ENCODE data around the gene ADH1B.
"Not testable (repeated sequence)": the region's sequence is repeated elsewhere in the genome, so short reads cannot be mapped to it uniquely, and the experiment has no call there.

The ADH1B gene

GRCh38 chr4:99323756-99324155 lies 2.6 kb upstream of the ADH1B start:
- DNase-seq: no peak

DNA sequence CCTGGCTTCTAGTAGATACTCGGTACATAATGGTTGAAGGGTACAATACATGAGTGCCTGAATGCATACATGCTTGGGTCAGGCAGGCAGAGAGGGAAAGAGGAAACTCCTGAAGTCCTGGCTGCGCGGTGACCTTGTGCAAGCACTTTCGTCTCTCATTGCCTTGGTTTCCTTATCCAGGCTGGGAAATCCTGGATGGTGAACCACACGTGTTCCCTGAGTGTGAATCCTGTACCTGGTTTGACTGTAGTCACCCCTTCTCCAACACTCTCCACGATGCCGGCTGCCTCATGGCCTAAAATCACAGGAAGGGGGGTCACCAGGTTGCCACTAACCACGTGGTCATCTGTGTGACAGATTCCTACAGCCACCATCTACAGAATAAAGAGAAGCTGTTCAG lies 3.4 kb downstream of the ADH1B start:
- DNase-seq: not testable (repeated sequence)

- no peak for DNase-seq
Measured at GRCh38 chr4:99317354-99317753, 3.8 kb downstream of the ADH1B start.

DNA sequence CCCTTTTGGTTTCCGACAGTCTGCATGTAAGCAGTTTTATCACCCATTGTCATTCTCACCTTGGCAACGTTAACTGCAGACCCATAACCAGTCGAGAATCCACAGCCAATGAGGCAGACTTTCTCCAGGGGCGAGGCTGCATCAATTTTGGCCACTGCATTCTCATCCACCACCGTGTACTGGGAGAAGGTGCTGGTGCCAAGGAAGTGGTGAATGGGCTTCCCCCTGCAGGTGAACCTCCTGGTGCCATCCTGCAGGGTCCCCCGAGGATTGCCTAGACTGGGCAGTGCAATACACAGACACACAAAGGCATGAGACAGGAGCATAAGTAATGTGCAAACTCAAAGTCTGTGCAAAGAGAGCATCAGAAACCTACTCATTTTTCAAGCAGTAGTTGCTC lies 5.4 kb downstream of the ADH1B start:
- DNase-seq: no peak

- DNase-seq: no peak
Measured at GRCh38 chr4:99314211-99314610, 7.0 kb downstream of the ADH1B start.

- no peak for DNase-seq
Measured at GRCh38 chr4:99310389-99310788, 10.8 kb downstream of the ADH1B start.

- no peak for DNase-seq
Measured at GRCh38 chr4:99305638-99306400, 15.4 kb downstream of the ADH1B start.

DNA sequence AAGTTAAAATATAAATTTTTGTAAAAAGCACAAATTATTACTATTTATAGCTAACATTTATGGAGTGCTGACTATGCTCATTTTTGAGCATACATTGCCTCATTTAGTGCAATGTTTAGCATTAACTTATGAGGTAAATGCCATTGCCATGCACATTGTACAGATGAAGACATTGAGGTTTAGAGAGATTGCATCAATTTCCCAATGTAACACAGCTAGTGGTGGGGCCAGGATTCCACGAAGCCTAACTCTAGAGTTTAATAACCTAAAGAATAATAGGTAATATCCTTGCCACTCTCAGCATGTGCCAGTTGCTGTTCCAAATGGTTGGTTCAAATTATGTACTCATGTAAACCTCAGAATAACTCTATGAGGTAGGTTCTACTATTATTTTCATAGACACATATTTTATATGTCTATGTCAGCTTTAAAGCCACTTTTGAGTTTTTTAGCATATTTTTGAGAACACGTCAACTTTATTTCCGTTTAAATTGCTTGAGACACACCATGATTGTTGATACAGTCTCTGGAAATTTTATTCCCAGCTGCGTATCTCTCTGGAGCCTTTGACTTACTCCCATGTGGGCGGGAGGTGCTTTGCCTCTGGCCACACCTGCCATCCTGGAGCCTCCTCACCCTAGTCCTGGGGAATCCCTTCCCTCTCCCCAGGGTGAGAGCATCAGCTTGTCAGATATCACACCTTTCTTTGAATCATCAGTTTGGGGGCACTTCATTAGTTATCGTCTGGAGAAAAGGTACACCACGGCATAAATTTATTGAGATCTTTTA lies 19.6 kb downstream of the ADH1B start:
- no peak for DNase-seq

- DNase-seq: no peak
Measured at GRCh38 chr4:99300934-99301333, 20.3 kb downstream of the ADH1B start.

DNA sequence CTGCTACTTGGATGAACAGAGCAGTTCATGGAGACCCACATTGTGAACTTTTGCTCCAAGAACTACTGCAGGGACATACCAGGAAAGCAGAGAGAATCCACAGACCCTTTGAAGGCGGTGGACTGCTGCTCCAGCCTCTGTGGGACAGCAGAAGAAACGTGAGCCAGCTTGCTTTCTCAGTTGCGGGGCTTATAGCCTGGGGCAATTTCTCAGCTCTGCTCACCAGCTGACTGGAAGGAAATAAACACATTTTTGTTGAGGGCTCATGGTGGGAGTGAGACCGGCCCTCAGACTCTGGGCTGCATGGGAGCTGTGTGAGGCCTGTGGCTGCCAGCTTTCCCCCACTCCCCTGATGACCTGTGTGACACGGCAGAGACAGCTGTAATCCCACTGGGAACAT lies 27.8 kb downstream of the ADH1B start:
- DNase-seq: no peak

DNA sequence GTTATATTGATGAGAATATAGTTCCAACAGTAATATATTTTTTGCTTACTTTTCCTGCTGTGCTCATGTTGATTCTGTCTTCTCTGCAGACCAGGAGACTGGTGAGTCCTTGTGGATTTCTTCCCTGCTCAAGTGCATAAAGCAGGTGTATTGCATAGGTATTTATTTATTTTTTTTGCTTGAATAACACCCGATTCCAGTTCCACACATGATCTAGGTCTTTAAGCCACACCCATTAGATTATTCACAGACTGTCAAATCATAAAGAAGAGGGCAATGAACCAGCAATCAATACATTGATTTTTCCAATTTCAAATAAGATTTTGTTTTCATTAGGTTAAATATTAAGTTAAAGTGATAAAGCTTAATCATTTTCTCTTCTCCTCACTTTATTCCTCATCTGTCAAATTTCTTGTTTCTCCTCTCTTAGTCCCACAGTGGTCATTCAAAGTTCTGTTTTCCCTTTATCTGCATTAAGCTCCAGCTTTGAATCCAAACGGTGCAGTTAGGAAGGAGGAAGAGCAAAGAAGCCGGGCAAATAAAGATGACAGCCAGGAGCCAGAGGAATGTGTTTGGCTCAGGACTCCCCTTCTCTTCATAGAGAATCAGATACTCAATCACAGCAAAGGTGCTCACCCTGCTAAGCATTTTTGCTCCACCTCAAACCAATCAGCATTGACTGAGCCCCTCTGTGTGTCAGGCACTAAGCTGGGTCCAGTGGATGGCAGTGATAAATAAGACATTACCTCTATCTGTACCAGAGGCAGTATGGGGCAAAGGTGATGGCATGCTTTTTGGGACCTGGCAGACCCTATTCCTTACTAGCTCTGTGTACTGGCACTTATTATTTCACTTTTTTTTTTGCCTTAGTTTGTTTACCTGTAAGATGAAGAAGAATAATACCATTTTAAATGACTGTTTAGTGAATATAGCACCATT lies 30.1 kb downstream of the ADH1B start, which contains the start of gene ADH1A:
Gene ADH1A (minus strand): TSS at position 138 of the 939 bp plus-strand sequence. CDS start 71 bp downstream, at position 67.
- DNase-seq: no peak

DNA sequence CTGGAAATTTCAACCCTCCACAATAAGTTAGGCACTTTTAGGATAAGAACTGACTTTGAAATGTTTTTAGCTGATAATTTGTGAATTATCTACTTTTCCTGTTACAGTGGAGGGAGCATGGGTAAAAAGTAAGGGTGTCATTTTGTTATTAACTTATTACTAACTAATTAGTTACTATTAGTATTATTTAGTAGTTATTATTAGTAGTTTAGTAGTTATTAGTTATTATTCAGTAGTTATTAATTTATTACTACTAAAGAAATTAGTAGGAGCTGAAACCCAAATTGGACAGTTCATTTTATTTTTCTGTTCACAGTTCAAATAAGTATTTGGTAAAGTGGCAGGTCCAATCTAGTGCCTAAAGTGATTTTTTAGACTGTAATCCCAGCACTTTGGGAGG lies 35.8 kb downstream of the ADH1B start:
- DNase-seq: no peak

GRCh38 chr4:99282731-99283130 lies 38.5 kb downstream of the ADH1B start:
- DNase-seq: no peak

GRCh38 chr4:99281261-99281660 lies 39.9 kb downstream of the ADH1B start:
- DNase-seq: no peak

DNA sequence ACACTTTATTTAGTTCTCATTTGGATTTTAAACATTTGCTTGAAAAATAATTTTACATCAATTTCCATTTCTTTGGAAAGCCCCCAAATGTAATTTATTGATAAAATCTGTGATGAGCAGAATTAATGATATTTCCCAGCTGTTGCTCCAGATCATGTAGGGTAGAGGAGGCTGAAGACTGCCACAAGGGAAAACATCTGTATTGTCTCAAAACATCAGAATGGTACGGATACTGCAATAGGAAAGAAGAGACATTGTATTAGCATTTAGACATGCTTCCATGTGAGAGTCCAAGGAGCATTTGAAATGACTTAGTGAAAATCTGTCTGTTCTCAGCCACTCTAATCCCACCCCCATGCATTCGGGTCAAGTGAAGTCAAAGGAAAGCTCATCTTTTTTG lies 44.8 kb downstream of the ADH1B start:
- DNase-seq: no peak

GRCh38 chr4:99275885-99276284 lies 45.3 kb downstream of the ADH1B start:
- DNase-seq: no peak

GRCh38 chr4:99275050-99275449 lies 46.2 kb downstream of the ADH1B start:
- no peak for DNase-seq

DNA sequence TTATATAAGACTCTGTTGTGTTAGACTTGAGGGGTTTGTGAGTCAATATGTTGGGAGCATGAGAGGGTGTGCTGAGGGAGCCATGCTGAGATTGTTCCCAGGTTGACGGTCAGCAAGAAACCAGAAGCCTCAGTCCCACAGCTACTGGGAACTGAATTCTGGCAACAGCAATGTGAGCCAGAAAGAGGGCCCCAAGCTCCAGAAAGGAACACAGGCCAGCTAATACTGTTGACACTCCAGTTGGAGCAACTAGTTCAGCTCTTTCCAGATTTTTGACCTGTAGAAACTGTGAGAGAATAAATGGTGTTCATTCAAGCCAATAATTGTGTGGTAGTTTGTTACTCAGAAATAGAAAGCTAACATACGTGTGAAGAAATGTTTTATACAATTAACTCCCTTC lies 47.5 kb downstream of the ADH1B start:
- DNase-seq: no peak

DNA sequence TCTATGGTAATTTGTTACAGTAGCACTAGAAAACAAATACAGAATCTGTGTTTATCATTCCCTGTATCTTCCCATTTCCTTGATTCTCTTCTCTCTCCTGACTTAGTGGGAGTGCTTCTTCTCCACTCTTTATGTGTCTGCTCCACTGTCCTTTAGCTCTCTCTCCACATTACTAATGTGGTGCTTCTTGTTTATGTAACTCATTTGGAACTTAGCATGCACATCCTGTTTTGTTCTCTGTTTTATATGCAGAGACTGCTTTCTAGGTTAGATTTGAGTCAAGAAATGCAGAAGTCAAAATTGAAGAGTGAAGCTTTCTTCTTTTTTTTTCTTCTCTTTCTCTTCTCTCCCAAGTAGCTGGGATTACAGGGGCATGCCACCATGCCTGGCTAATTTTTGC lies 56.3 kb downstream of the ADH1B start:
- no peak for DNase-seq
